ENCODE results near the gene RNF17. TPM values are rescaled to one million over a fixed set of nuclear protein-coding genes. Genes with fewer than 3 reads are reported as not detected.

RNF17 gene
- total and polyA plus RNA-seq, 10 of the 15 experiments (the other 5 are each of a cell fraction or from before 2014, with no cell fraction given) = not detected

GRCh38 chr13:24877531-24877930, 113.6 kb downstream of the RNF17 start:
- RAD21 ChIA-PET (ENCODE audit: unreplicated experiment) = no interaction called here
- Histone ChIP-seq H2AFZ (ENCODE audit: control insufficient read depth, low read depth, low read length) (no peak overlapping the region), H3K27ac (ENCODE audit: control insufficient read depth, insufficient read depth) (no peak overlapping the region), H3K9me3 (replicated peaks; ENCODE audit: control insufficient read depth, insufficient read depth, low read length) (no peaks in the 10 kb centered on the region), H3K79me2 (ENCODE audit: control insufficient read depth, insufficient read depth, low read length) (no peaks in the 10 kb centered on the region), H3K4me1 (ENCODE audit: control insufficient read depth, insufficient read depth, low read length) (no peaks in the 10 kb centered on the region), H3K9ac (ENCODE audit: control insufficient read depth, insufficient read depth, low read length) (no peak overlapping the region), H3K36me3 (ENCODE audit: control insufficient read depth in 2 of 2, insufficient read depth in 2 of 2, low read length in 1 of 2) (peaks cover 0 to under 1% of the 10 kb centered on the region in 2 experiments; a peak in 1 of 4 replicates), H3K4me3 (no peak overlapping the region), H4K20me1 (ENCODE audit: control insufficient read depth, insufficient read depth) (no peaks in the 10 kb centered on the region), H3K27me3 (replicated peaks in 1 of 2; ENCODE audit: control insufficient read depth in 2 of 2, insufficient read depth in 2 of 2, low read length in 1 of 2) (no peaks in the 10 kb centered on the region), H3K4me2 (ENCODE audit: control insufficient read depth, insufficient read depth) (no peak overlapping the region)
- WGBS (ENCODE audit: insufficient coverage, insufficient replicate concordance, low lambda C conversion rate, missing lambda C conversion rate) = 92% methylated on average over 1 of the region's 1 CpG
- POLR2A ChIA-PET = interaction anchor here (0.6 to 1.2 kb wide), 3 partner anchors 9 to 236 kb away, joined by 3 to 4 read pairs (median 4); no protein-coding TSS in a partner anchor
- in situ Hi-C loops (cut with MboI) (no loop called here), intact Hi-C loops (cut with micrococcal nuclease; ENCODE audit: unreplicated experiment) (no loop called here)
- BruUV-seq (replicated peaks) = no TSS peak
- FAIRE-seq (no peak), ATAC-seq (no peak), DNase-seq (ENCODE audit: low read depth, low spot score) (no peak)
- TF ChIP-seq PAX5 (IDR thresholded peaks at IDR 0.05; ENCODE audit: borderline replicate concordance, low read depth, low read length) (no peak), NR2C2 (IDR thresholded peaks at IDR 0.05; ENCODE audit: borderline replicate concordance, control insufficient read depth, insufficient read length, low read depth) (no peak), SMARCA5 (IDR thresholded peaks at IDR 0.05) (no peak), CHD4 (IDR thresholded peaks at IDR 0.05) (no peak), ZNF622 (IDR thresholded peaks at IDR 0.05) (no peak), MYB (IDR thresholded peaks at IDR 0.05; ENCODE audit: borderline replicate concordance, low read depth, low read length) (no peak), EGR1 (IDR thresholded peaks at IDR 0.05; ENCODE audit: borderline replicate concordance in 1 of 2, low read depth in 2 of 2, low read length in 2 of 2) (no peak), NR2F1 (conservative IDR thresholded peaks at IDR 0.05) (no peak), USF2 (IDR thresholded peaks at IDR 0.05; ENCODE audit: borderline replicate concordance, low read depth, low read length) (no peak), POLR2A (IDR thresholded peaks at IDR 0.05; ENCODE audit: low read depth, low read length) (no peak), SP1 (IDR thresholded peaks at IDR 0.05; ENCODE audit: low read depth, low read length) (no peak), SUZ12 (IDR thresholded peaks at IDR 0.05; ENCODE audit: unreplicated experiment) (no peak), POLR2AphosphoS5 (IDR thresholded peaks at IDR 0.05; ENCODE audit: low read length) (no peak), PAX8 (IDR thresholded peaks at IDR 0.05) (no peak), EP300 (IDR thresholded peaks at IDR 0.05; ENCODE audit: borderline replicate concordance in 1 of 2, control insufficient read depth in 1 of 2, low read depth in 2 of 2, low read length in 2 of 2) (no peak), FOS (IDR thresholded peaks at IDR 0.05; ENCODE audit: borderline replicate concordance, extremely low read depth, insufficient read length) (no peak), GATAD2B (conservative IDR thresholded peaks at IDR 0.05; ENCODE audit: low read depth) (no peak), NR2C1 (IDR thresholded peaks at IDR 0.05) (no peak), IRF3 (IDR thresholded peaks at IDR 0.05) (no peak)
- TF ChIP-seq, protein P1, sequence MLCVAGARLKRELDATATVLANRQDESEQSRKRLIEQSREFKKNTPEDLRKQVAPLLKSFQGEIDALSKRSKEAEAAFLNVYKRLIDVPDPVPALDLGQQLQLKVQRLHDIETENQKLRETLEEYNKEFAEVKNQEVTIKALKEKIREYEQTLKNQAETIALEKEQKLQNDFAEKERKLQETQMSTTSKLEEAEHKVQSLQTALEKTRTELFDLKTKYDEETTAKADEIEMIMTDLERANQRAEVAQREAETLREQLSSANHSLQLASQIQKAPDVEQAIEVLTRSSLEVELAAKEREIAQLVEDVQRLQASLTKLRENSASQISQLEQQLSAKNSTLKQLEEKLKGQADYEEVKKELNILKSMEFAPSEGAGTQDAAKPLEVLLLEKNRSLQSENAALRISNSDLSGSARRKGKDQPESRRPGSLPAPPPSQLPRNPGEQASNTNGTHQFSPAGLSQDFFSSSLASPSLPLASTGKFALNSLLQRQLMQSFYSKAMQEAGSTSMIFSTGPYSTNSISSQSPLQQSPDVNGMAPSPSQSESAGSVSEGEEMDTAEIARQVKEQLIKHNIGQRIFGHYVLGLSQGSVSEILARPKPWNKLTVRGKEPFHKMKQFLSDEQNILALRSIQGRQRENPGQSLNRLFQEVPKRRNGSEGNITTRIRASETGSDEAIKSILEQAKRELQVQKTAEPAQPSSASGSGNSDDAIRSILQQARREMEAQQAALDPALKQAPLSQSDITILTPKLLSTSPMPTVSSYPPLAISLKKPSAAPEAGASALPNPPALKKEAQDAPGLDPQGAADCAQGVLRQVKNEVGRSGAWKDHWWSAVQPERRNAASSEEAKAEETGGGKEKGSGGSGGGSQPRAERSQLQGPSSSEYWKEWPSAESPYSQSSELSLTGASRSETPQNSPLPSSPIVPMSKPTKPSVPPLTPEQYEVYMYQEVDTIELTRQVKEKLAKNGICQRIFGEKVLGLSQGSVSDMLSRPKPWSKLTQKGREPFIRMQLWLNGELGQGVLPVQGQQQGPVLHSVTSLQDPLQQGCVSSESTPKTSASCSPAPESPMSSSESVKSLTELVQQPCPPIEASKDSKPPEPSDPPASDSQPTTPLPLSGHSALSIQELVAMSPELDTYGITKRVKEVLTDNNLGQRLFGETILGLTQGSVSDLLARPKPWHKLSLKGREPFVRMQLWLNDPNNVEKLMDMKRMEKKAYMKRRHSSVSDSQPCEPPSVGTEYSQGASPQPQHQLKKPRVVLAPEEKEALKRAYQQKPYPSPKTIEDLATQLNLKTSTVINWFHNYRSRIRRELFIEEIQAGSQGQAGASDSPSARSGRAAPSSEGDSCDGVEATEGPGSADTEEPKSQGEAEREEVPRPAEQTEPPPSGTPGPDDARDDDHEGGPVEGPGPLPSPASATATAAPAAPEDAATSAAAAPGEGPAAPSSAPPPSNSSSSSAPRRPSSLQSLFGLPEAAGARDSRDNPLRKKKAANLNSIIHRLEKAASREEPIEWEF (IDR thresholded peaks at IDR 0.05; ENCODE audit: insufficient replicate concordance, low read depth, low read length) = no peak
- CTCF ChIA-PET = interaction anchor here (1.1 to 1.7 kb wide), 3 partner anchors 10 to 118 kb away, joined by 3 to 4 read pairs (median 4); no protein-coding TSS in a partner anchor
- SMC1A ChIA-PET (ENCODE audit: uncharacterized antibody, unreplicated experiment) = interaction anchor here (1.1 kb wide), 1 partner anchor 8 kb away, joined by 3 read pairs; no protein-coding TSS in a partner anchor

Data from GM12878 (cell line).